ENCODE results near the gene SLC29A3.

Gene SLC29A3

DNA sequence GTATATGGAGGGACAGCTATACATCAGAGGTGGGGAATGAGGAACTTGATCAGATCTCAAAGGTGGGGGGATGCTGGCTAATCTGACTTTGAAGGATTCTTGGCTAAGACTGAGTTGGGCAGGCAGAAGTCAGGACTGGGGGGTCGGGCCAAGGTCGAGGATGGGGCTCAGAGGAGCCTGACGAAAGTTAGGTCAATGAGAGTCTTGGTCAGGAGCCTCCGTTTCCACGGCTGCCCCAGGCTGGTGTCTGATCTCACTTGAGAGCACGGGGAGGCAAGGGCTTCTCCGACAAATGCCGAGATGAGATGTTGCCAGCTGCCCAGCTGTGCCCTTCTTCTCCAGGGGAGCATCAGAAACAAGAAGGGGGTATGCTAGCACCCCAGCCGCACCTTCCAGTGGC is 5.7 kb downstream of the SLC29A3 start:
- TF ChIP-seq RAD21 (IDR thresholded peaks at IDR 0.05; ENCODE audit: low read depth) (no peak), EGR1 (IDR thresholded peaks at IDR 0.05) (no peak), TEAD4 (IDR thresholded peaks at IDR 0.05) (no peak), CREB1 (IDR thresholded peaks at IDR 0.05; ENCODE audit: low read depth) (no peak), CEBPB (IDR thresholded peaks at IDR 0.05) (no peak), TAF1 (IDR thresholded peaks at IDR 0.05; ENCODE audit: low read depth) (no peak), NFIC (IDR thresholded peaks at IDR 0.05) (no peak), YY1 (IDR thresholded peaks at IDR 0.05; ENCODE audit: low read depth) (no peak), TCF12 (IDR thresholded peaks at IDR 0.05; ENCODE audit: low read depth) (no peak), EP300 (IDR thresholded peaks at IDR 0.05; ENCODE audit: borderline replicate concordance) (no peak)
- TF ChIP-seq, protein P1, sequence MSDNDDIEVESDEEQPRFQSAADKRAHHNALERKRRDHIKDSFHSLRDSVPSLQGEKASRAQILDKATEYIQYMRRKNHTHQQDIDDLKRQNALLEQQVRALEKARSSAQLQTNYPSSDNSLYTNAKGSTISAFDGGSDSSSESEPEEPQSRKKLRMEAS (IDR thresholded peaks at IDR 0.05), result no peak
- TF ChIP-seq, protein P2, sequence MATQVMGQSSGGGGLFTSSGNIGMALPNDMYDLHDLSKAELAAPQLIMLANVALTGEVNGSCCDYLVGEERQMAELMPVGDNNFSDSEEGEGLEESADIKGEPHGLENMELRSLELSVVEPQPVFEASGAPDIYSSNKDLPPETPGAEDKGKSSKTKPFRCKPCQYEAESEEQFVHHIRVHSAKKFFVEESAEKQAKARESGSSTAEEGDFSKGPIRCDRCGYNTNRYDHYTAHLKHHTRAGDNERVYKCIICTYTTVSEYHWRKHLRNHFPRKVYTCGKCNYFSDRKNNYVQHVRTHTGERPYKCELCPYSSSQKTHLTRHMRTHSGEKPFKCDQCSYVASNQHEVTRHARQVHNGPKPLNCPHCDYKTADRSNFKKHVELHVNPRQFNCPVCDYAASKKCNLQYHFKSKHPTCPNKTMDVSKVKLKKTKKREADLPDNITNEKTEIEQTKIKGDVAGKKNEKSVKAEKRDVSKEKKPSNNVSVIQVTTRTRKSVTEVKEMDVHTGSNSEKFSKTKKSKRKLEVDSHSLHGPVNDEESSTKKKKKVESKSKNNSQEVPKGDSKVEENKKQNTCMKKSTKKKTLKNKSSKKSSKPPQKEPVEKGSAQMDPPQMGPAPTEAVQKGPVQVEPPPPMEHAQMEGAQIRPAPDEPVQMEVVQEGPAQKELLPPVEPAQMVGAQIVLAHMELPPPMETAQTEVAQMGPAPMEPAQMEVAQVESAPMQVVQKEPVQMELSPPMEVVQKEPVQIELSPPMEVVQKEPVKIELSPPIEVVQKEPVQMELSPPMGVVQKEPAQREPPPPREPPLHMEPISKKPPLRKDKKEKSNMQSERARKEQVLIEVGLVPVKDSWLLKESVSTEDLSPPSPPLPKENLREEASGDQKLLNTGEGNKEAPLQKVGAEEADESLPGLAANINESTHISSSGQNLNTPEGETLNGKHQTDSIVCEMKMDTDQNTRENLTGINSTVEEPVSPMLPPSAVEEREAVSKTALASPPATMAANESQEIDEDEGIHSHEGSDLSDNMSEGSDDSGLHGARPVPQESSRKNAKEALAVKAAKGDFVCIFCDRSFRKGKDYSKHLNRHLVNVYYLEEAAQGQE (IDR thresholded peaks at IDR 0.05; ENCODE audit: low read depth), result no peak
- TF ChIP-seq, protein P3, sequence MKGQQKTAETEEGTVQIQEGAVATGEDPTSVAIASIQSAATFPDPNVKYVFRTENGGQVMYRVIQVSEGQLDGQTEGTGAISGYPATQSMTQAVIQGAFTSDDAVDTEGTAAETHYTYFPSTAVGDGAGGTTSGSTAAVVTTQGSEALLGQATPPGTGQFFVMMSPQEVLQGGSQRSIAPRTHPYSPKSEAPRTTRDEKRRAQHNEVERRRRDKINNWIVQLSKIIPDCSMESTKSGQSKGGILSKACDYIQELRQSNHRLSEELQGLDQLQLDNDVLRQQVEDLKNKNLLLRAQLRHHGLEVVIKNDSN (IDR thresholded peaks at IDR 0.05), result no peak

DNA sequence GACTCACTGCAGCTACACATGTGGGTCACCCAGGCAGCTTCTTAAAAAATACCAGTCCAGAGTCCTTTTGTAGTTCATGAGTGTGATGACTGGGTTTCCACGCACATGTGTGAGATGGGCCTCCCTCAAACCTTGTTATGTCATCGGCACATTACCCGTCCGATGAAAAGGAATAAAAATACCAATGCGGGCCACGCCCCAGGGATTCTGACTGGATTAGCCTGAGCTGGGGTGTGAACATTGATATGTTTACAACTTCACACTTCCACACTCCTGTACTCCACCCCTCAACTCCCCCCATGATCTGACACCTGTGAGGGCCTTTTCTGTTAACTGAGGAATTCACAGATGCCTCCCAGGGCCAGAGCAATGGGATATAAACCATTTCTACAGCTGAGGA is 6.2 kb downstream of the SLC29A3 start:
- TF ChIP-seq FOXM1 (IDR thresholded peaks at IDR 0.05; ENCODE audit: borderline replicate concordance, low read depth) (no peak), NFIC (IDR thresholded peaks at IDR 0.05) (no peak), EP300 (IDR thresholded peaks at IDR 0.05; ENCODE audit: borderline replicate concordance) (no peak), YY1 (IDR thresholded peaks at IDR 0.05; ENCODE audit: low read depth) (no peak), CEBPB (IDR thresholded peaks at IDR 0.05) (no peak), TAF1 (IDR thresholded peaks at IDR 0.05; ENCODE audit: low read depth) (no peak), TCF12 (IDR thresholded peaks at IDR 0.05; ENCODE audit: low read depth) (no peak)
- TF ChIP-seq, protein P1 (IDR thresholded peaks at IDR 0.05), result no peak

DNA sequence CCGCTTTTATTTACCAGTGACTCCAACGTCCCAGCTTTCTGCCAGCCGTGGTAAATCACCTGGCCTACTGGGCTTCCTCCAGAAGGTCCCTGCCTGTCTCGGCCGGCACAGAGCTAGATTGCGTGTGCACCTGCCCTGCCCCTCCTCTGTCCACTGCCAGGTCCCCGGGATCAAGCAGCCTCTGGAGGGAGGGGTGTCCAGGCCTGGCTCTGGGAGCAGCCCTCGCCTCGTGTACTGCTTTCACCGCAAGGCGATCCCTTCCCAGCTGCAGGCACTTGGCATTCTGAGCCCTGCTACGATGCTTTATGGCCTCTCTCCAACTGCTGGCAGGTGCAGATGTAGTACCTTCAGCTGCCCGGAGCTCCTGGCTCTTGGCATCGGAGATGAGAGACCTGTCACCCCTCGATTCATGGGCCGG is 7.4 kb downstream of the SLC29A3 start:
- TF ChIP-seq TAF1 (IDR thresholded peaks at IDR 0.05; ENCODE audit: low read depth) (no peak), TEAD4 (IDR thresholded peaks at IDR 0.05) (no peak), CEBPB (IDR thresholded peaks at IDR 0.05) (no peak), TCF12 (IDR thresholded peaks at IDR 0.05; ENCODE audit: low read depth) (no peak), CREB1 (IDR thresholded peaks at IDR 0.05; ENCODE audit: low read depth) (no peak)
- TF ChIP-seq, protein P2 (IDR thresholded peaks at IDR 0.05; ENCODE audit: low read depth), result no peak

DNA sequence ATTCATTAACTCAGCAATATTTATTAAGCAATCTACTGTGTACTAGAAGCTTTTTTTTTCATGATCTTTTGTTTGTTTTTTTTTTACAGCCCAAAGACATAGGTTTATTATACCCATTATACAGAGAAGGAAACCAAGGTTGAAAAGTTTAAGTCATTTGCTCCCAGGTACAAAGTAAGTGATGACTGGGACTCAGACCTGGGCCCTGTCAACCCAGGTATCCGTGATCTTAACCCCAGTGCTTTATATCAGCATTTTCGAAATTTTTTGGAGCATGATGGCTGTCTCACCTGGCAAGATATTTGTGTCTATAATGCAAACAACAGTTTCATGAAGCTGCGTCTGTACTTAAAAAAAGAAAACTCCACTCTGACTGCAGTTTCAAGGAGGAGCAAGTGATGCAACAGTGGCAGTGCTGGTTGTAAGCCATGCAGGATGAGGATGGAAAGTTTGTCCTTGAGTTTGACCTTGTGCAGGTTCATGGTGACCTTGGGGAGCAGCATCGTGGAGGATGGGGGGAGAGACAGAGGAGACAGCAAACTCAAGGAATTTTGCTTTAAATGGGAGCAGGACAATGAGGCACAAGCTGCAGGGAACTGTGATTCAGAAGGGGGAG is 11.8 kb downstream of the SLC29A3 start:
- TF ChIP-seq, protein P3 (IDR thresholded peaks at IDR 0.05), result no peak
- TF ChIP-seq FOXM1 (IDR thresholded peaks at IDR 0.05; ENCODE audit: borderline replicate concordance, low read depth), result no peak
- no peak for TF ChIP-seq EP300 (IDR thresholded peaks at IDR 0.05; ENCODE audit: borderline replicate concordance)
- no peak for TF ChIP-seq ZBTB7A (IDR thresholded peaks at IDR 0.05; ENCODE audit: low read depth)
- no peak for TF ChIP-seq TCF12 (IDR thresholded peaks at IDR 0.05; ENCODE audit: low read depth)
- no peak for TF ChIP-seq RAD21 (IDR thresholded peaks at IDR 0.05; ENCODE audit: low read depth)
- TF ChIP-seq YY1 (IDR thresholded peaks at IDR 0.05; ENCODE audit: low read depth), result no peak
- no peak for TF ChIP-seq TAF1 (IDR thresholded peaks at IDR 0.05; ENCODE audit: low read depth)

DNA sequence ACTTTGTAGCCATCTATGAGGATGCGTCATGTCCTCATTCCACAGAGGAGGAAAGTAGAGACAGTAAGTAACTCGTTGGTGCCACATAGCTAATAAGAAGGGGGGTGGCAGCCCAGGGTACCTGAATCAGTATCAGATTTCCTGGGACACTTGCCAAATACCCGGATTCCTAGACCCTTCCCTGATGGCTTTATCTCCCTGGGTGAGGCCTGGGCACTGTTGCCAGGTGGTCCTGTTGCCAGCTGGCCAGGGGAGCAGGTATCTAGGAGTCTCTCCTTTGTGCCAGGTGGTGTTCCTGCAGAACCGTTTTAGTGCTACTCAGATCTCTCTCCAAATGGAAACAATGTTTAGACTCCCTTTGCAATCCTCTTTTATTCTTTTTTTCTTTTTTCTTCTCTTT is 12.7 kb downstream of the SLC29A3 start:
- TF ChIP-seq, protein P1 (IDR thresholded peaks at IDR 0.05), result no peak

DNA sequence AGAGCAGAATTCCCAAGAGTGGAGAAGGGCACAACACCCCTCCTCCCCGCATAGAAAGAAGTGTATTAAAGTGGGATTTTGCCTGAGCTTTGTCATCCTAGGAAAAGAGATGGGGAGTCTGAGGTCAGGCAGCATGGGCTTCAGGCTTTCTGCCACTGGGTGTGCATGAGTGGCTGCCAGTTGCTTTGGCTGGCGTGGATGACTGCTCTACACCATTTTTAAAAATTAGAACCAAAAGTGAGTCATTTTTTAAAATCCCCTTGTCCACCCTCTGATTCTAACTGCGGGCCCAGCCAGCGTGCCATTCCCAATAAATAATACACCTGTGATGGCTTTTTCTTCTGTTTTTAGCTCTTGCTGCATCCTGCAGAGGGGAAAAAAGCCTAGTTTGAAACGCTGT is 13.4 kb downstream of the SLC29A3 start:
- TF ChIP-seq FOXM1 (IDR thresholded peaks at IDR 0.05; ENCODE audit: borderline replicate concordance, low read depth) (no peak), YY1 (IDR thresholded peaks at IDR 0.05; ENCODE audit: low read depth) (no peak), NFIC (IDR thresholded peaks at IDR 0.05) (no peak), CEBPB (IDR thresholded peaks at IDR 0.05) (no peak), EP300 (IDR thresholded peaks at IDR 0.05; ENCODE audit: borderline replicate concordance) (no peak), EGR1 (IDR thresholded peaks at IDR 0.05) (no peak), CREB1 (IDR thresholded peaks at IDR 0.05; ENCODE audit: low read depth) (no peak), TAF1 (IDR thresholded peaks at IDR 0.05; ENCODE audit: low read depth) (no peak), TEAD4 (IDR thresholded peaks at IDR 0.05) (no peak), RAD21 (IDR thresholded peaks at IDR 0.05; ENCODE audit: low read depth) (no peak), ZBTB7A (IDR thresholded peaks at IDR 0.05; ENCODE audit: low read depth) (no peak)
- TF ChIP-seq, protein P3 (IDR thresholded peaks at IDR 0.05), result no peak
- TF ChIP-seq, protein P2 (IDR thresholded peaks at IDR 0.05; ENCODE audit: low read depth), result no peak
- TF ChIP-seq, protein P1 (IDR thresholded peaks at IDR 0.05), result no peak

Data from Ishikawa (cell line).